ENCODE data around the gene THSD4.

GRCh38 chr15:71577071-71577470 lies 461.8 kb downstream of the THSD4 start:
- TF ChIP-seq POLR2A (IDR thresholded peaks at IDR 0.05), result no peak
- no peak for TF ChIP-seq CTCF (IDR thresholded peaks at IDR 0.05)

Data from upper lobe of left lung (tissue), 4 donors.